ENCODE results near the gene KRT79. TPM values are rescaled to one million over a fixed set of nuclear protein-coding genes. Genes with fewer than 3 reads are reported as not detected.

The KRT79 gene
- polyA plus RNA-seq, 3 donors from 2014 or later = not detected

DNA sequence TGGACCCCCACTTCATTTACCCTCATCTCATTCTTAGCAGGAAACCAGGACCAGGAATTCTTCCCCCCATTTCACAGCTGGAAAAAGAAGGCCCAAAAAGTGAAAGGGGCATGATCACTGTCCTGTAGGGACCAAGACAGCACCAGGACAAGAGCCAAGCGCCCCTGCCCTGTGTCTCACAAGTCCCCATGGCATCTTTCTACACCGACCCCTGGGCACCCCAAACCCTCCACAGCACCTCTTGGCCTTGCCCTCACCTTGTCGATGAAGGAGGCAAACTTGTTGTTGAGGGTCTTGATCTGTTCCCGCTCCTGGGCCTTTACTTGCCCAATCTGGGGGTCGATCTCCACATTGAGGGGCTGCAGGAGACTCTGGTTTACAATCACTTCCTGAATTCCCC is 57.7 kb downstream of the KRT79 start:
- DNase-seq = no peak
- Mint-ChIP-seq H3K9me3 (peaks cover 0 to 4% (median 0%) of the 10 kb centered on the region in 6 donors), H3K36me3 (no peaks in the 10 kb centered on the region), H3K27ac (no peak overlapping the region), H3K4me1 (no peaks in the 10 kb centered on the region), H3K27me3 (ENCODE audit: low read depth in 3 of 3) (peaks cover 3 to 9% (median 4%) of the 10 kb centered on the region in 3 donors), H3K4me3 (no peak overlapping the region)

DNA sequence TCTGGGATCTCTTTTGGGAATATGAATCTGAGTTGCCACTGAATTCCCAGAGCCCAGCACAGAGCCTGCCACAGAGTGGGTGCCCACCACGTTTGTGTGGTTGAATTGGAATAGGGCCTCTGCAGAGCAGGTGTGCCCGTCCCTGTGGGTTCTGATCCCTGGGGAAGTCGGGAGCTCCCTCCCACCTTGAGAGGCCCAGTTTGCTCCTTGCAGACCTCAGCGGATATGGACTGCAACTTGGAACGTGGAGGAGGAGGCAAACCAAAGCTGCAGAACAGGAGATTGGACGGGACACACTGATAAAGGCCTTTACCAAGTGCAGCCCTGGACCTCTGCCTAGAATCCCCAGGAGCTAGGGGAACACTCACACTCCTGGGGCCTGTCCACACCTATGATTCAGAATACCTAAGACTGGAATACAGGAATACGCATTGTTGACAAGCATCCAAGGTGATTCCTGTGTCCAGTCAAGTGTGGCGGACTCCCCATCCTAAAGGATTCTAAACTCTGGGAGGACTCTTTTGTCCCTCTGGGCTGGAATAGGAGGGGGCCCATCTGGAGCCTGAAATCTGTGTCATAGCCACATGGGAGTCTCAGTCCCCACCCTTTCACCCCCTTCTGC is 59.4 kb downstream of the KRT79 start:
- no peak for DNase-seq
- peaks cover 1 to 6% (median 3%) of the 10 kb centered on the region in 3 donors for H3K27me3 Mint-ChIP-seq (ENCODE audit: low read depth in 3 of 3)
- no peak overlapping the region for H3K27ac Mint-ChIP-seq
- peaks cover 0 to 4% (median 0%) of the 10 kb centered on the region in 6 donors for H3K9me3 Mint-ChIP-seq
- H3K4me1 Mint-ChIP-seq = no peaks in the 10 kb centered on the region
- no peak overlapping the region for H3K4me3 Mint-ChIP-seq
- H3K36me3 Mint-ChIP-seq = no peaks in the 10 kb centered on the region

DNA sequence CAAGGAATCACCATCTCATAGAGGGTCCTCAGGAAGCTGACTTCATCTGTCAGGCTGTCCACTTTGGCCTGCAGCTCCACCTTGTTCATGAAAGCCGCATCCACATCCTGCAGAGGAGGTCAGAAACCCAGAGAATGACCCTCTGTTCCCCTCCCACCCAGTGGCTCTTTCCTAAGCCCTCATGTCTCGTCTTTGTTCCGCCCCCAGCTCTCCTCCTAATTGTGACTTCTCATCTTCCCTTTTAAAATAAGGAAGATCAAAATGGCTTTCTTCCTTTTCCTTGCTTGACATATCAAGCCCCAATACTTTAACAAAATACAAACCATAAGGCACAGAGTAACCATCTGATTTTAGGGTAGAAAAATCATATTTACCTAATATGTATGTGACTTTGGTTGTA is 61.3 kb downstream of the KRT79 start:
- Mint-ChIP-seq H3K4me3 (no peak overlapping the region), H3K27ac (no peak overlapping the region), H3K36me3 (no peaks in the 10 kb centered on the region), H3K4me1 (no peaks in the 10 kb centered on the region), H3K9me3 (peaks cover 0 to 4% (median 0%) of the 10 kb centered on the region in 6 donors), H3K27me3 (ENCODE audit: low read depth in 3 of 3) (peaks cover 0 to 6% (median 3%) of the 10 kb centered on the region in 3 donors)
- no peak for DNase-seq

DNA sequence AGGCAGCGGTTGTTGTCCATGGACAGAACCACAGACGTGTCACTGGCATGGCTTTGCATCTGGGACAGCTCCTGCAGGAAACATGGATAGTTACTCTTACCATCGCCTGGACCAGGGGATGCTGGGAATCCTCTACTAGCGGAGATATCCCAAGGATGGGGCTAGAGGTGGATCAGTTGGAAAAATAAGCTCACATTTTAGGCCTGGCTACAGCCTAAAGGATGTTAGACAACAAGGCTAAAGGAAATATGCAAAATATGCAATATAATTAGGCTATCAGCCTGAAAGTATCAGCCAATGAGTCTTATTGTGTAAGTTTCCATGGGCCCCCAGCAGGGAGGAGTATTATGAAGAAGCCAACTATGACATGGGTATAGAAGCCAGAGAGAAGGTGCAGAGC is 61.9 kb downstream of the KRT79 start:
- H3K4me3 Mint-ChIP-seq = no peak overlapping the region
- DNase-seq = no peak
- peaks cover 0 to 4% (median 0%) of the 10 kb centered on the region in 6 donors for H3K9me3 Mint-ChIP-seq
- no peaks in the 10 kb centered on the region for H3K36me3 Mint-ChIP-seq
- H3K27ac Mint-ChIP-seq = no peak overlapping the region
- H3K27me3 Mint-ChIP-seq (ENCODE audit: low read depth in 3 of 3) = peaks cover 2 to 6% (median 3%) of the 10 kb centered on the region in 3 donors
- no peaks in the 10 kb centered on the region for H3K4me1 Mint-ChIP-seq

DNA sequence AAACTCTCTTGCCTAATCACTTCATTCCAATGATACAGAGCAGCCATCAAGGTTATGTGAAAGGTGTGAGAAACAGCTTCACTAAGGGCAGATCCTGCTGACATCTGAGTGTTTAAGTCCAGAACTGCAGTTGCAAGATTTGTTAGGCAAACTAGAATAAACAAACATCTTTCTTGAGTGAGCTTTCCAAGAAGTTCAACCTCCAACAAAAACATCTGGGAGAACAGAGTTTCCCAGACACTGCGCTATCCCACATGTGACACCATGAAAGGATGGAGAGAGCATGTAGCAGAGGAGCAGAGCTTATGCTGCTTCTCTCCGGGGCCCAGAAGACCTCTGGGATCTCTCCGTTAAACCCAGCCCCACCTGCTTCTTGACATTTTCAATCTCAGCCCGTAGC is 62.6 kb downstream of the KRT79 start:
- no peaks in the 10 kb centered on the region for H3K4me1 Mint-ChIP-seq
- peaks cover 0 to 2% (median 0%) of the 10 kb centered on the region in 6 donors for H3K9me3 Mint-ChIP-seq
- peaks cover 2 to 3% (median 2%) of the 10 kb centered on the region in 3 donors for H3K27me3 Mint-ChIP-seq (ENCODE audit: low read depth in 3 of 3)
- H3K36me3 Mint-ChIP-seq = no peaks in the 10 kb centered on the region
- no peak for DNase-seq
- H3K27ac Mint-ChIP-seq = no peak overlapping the region
- H3K4me3 Mint-ChIP-seq = no peak overlapping the region

Other genes starting within 250 kb of the KRT79 start
- gene KRT72, start 232.8 kb downstream of the KRT79 start, polyA plus RNA-seq = under 1 TPM in 2 of 3 donors, not detected in 1; 0.34 to 0.93 TPM
- gene KRT73, start 215.8 kb downstream of the KRT79 start, polyA plus RNA-seq = 1 to 10 TPM in 1 of 3 donors, under 1 TPM in 1, not detected in 1; 0.82 to 3.3 TPM
- 1 to 10 TPM in 1 of 3 donors, under 1 TPM in 2; 0.51 to 1.3 (median 0.61) TPM for gene KRT2, start 182.1 kb downstream of the KRT79 start, polyA plus RNA-seq
- gene KRT1, start 153.9 kb downstream of the KRT79 start, polyA plus RNA-seq = not detected
- gene KRT77, start 130.8 kb downstream of the KRT79 start, polyA plus RNA-seq = not detected
- gene KRT76, start 57.0 kb downstream of the KRT79 start, polyA plus RNA-seq = not detected
- gene KRT3, start 38.2 kb downstream of the KRT79 start, polyA plus RNA-seq = not detected
- not detected for gene KRT4, start 20.2 kb downstream of the KRT79 start, polyA plus RNA-seq
- gene KRT78, start 14.7 kb upstream of the KRT79 start, polyA plus RNA-seq = under 1 TPM in 1 of 3 donors, not detected in 2; 0.28 TPM
- not detected for gene KRT8, start 70.8 kb upstream of the KRT79 start, polyA plus RNA-seq
- under 1 TPM in 1 of 3 donors, not detected in 2; 0.60 TPM for gene KRT18, start 114.8 kb upstream of the KRT79 start, polyA plus RNA-seq
- gene EIF4B, start 172.1 kb upstream of the KRT79 start, polyA plus RNA-seq = 10 to 100 TPM; 57.2 to 83.4 (median 69.2) TPM
- gene TNS2, start 215.8 kb upstream of the KRT79 start, polyA plus RNA-seq = not detected
- gene SPRYD3, start 245.1 kb upstream of the KRT79 start, polyA plus RNA-seq = 10 to 100 TPM; 35.6 to 70.4 (median 59.6) TPM

All from immature natural killer cell (primary cell).